Activated naive CD8-positive, alpha-beta T cell treated with anti-CD3 and anti-CD28 coated beads, Interleukin-2, amount 50 U/mL, for 16 hours (primary cell): ENCODE data around the gene MSI1.

Source experiments
- DNase-seq: peaks from one replicate; pipeline ENCODE4 v3.0.0-alpha.2; 2020; ENCODE audit warnings: low read depth, low spot score

The MSI1 gene

DNA sequence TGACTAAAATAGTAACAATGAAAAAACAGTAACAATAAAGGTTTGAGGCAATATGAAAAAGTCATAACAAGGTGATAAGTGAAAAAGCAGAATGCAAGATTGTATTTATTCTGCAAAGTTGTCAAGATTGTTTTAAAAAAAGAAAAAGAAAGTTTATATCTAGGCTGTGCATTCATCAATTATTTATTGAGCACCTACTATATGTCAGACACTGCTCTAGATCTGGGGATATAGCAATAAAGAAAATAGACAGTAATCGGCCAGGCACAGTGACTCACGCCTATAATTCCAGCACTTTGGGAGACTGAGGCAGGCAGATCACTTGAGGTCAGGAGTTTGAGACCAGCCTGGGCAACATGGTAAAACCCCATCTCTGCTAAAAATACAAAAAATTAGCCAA, 45.2 kb downstream of the MSI1 start:
- no peak for DNase-seq

DNA sequence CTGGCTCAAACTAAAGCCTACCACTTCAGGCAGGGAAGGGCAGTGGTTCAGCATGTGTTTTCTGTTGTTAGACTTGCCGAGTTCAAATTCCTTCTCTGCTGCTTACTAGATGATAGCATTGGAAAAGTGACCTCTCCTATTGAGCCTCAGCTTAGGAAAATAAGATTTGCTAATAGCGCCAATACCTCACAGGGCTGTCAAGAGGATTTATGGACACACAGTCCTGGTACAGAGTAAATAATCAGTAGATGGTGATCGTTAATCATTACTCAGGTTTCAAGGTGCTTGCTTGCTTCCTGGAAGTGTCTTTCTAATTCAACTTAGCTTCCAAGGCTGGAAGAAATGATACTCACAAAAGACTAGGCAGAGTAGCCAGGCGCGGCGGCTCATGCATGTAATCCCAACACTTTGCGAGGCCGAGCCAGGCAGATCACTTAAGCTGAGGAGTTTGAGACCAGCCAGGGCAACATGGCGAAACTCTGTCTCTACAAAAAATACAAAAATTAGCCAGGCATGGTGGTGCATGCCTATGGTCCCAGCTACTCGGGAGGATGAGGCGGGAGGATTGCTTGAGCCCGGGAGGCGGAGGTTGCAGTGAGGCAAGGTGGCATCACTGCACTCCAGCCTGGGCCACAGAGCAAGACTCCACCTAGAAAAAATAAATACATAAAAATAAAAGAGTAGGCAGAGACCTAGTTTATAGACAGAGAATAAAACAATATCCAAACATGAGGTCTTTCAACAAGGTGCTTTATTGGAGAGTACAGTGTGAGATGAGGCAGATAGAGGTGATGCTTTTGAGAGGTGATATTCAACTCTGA, 47.4 kb downstream of the MSI1 start:
- DNase-seq = no peak

DNA sequence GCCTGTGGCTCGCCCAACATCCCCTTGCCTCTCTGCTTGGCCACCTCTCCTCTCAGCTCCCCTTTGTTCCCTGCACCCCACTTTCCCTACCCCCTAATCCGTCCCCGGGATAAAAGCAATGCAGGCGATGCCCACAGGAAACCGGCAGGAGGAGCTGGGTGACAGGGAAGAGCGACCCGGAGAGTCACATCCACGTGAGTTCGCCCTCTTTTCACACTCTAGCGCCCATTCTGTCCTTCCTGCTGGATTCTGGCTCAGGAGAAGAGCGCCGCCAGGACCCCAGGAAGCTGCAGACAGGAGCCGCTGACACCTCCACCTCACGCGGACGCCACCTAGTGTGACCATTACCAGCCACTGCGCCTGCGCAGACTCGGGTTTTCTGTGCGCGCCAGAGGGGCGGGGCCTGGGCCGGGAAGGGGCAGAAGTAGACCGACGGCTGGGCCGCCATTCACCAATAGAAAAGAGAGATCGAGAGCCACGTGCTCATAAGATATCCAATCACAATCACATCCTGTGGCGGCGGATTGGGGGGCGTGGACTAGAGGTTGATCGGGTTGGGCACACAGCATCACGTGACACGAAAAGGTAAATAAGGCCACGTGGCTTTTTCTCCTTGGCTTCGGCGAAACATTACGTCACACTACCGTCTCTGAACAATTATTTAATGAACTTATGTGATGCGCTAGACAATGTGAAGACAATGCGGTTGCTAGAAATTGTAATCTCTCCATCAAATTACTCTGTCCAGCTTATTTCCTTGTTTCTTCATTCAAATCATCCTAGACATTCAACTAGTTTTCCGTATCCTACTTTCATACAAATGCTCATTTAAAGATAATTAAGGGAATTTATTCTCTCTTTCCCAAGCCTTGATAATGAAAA, 51.5 kb downstream of the MSI1 start:
- DNase-seq = peak; percentile 99

DNA sequence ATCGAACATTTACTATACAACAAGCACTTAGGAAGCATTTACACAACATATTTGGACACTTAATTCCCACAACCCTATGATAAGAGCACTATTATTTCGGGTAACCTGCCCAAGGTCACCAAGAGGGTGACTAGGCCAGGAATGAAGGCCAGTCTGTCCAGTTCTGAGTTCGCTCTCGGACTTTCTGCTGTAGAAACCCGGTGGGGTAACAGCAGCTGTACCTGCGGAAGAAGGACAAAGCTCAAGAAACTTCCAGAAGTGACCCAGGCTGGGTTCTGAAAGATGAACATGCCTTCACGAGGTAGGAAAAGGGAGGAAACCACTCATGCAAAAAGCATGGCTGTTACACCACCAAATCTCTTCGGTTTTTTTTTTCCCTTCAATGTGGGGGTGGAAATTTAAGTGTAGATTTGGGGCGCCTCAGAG, 52.2 kb downstream of the MSI1 start:
- no peak for DNase-seq

DNA sequence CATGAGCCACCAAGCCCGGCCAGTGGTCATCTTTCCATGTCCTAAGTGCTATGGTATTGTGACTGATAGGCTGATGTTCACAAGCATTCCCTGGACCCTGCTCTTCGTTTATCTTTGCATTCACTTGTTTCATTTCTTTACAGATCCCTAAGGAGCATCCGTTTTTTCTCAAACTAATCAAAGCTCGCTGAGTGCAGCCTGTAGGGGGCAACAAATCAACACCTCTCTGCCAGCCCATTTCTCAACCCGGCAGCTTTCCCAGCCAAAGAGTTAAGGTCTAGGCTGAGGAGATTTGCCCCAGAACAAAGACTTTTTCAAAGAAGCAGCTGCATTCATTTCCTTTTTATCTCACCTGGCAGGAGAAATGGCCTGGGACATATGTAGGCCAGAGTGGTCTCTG, 54.7 kb downstream of the MSI1 start:
- DNase-seq = no peak

DNA sequence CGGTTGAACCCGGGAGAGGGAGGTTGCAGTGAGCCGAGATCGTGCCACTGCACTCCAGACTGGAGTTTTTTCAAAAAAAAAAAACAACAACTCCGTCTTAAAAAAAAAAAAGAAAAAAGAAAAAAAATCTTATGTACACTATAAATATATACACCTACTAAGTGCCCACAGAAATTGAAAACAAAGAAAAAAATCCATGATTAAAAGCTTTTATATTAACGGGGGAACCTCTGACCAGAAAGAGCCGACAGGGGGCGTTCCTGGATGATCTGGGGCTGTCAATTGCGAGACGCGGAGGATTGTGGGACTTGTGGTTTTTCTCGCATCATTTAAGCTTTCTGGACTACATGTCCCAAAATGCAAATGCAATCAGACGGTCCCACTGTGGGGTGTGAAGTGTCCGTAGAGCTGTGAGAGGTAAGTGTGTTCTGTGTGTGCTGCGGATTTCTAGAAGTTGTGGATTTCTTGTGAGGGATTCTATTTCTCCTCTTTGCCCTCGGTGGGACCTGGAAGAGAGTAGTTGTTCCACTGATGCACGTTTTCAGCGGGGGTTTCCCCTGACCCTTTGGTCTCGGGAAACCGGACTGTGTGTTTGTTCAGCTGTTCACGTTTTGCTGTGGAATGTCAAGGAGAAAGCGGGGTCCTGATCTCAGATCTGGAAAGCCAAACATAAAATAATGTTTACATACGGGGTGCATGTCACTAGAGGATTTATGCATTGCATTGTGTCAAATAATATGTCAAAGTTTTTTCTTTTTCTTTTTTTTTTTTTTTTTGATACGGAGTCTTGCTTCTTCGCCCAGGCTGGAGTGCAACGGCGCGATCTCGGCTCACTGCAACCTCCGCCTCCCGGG, 66.8 kb downstream of the MSI1 start, which contains the start of gene SIRT4:
SIRT4 (plus strand) TSS at position 360 of the 854 bp plus-strand sequence. CDS start 1,241 bp downstream, outside the sequence.
- peak; percentile 72 for DNase-seq

DNA sequence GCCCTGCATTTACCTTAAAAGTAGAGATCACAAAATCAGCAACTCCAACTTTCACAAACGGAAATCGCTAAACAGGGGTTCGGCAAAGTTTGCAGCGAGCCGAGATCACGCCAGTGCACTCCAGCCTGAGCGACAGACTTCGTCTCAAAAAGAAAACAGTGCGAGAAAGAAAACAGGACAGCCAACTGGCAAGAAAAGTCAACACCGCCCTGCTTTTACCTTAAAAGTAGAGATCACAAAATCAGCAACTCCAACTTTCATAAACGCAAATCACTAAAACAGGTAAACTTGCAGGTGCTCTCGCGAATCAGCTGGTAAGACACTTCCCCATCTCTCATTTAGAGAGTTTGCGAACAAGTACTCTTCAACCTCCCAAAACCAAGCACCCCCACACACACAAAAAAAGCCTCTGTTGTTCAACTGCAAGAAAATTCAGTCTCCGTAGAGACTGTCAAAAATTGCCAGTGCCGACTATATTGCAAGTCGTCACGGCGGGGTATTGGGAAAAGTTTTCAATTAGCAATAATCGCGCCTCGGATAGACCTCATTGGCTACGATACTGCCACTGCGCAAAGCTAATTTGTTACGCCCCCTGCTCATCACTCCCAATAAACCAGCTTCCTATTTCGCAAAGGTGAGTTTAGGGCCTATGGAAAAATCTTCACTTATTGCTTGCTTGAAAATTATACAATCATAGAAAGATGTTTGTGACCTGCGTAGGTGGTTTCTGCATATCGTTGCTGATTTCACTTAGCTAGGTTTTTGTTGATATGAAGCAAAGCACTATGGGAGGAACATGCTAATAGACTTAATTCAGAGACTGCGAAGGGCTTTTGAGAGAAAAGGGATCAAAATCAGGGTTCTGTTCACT, 76.1 kb downstream of the MSI1 start, which contains the start of gene RNU4-1:
RNU4-1 (minus strand) TSS at position 577 of the 871 bp plus-strand sequence.
- DNase-seq = peak; percentile 61

DNA sequence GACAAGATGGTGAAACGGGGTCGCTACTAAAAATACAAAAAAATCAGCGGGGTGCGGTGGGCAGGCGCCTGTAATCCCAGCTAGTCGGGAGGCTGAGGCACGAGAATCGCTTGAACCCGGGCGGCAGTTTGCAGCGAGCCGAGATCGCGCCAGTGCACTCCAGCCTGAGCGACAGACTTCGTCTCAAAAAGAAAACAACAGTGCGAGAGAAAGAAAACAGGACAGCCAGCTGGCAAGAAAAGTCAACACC, 76.6 kb downstream of the MSI1 start:
- DNase-seq = no peak
